Measurements from ENCODE around the gene ASB10.

Gene ASB10

DNA sequence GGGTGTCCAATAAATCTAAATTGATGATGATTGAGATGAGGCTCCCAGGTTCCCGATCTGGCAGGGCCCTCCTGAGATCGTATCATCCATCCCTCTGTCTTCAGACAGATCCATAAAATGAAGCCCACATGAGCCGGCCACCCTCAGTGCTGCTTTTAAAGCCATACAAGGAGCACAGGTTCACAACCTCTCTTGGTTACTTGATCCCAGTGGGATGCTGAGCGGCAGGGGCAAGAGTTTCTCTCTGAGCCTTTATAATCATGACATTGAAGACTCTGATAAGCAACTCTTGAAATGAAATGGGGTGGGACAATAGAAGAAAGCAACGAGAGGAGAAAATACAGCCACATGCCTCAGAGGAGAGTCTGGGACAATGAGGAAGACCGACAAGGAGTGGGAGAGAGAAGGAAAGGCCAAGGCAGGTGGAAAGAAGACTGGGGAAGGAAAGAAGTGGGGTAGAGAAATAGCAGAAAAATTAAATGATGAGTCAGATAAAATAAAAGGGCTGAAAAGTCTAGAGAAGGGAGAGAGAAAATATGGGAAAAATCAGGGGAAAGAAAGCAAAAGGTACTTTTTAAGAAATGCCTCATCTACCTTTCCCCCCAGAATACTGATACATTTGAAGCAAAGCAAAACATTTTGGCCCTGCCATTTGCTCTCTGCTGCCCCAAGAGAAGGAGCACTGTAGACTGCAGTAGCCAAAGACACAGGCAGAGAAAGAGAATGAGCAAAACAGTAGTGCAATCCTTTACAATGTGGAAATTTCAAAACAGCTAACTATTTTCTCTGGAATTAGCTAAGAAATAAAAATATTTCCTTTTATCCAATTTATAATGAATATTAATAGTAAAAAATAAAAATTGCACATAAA lies 34.2 kb downstream of the ASB10 start:
- peak; percentile 32 for TF ChIP-seq CTCF (IDR thresholded peaks at IDR 0.05; ENCODE audit: control insufficient read depth, insufficient read depth, low read depth, low read length, missing control alignments)
- no peak for DNase-seq (ENCODE audit: low read depth)
- H3K4me3 ChIP-seq (ENCODE audit: control insufficient read depth, low read depth, low read length): no peak overlapping the region

DNA sequence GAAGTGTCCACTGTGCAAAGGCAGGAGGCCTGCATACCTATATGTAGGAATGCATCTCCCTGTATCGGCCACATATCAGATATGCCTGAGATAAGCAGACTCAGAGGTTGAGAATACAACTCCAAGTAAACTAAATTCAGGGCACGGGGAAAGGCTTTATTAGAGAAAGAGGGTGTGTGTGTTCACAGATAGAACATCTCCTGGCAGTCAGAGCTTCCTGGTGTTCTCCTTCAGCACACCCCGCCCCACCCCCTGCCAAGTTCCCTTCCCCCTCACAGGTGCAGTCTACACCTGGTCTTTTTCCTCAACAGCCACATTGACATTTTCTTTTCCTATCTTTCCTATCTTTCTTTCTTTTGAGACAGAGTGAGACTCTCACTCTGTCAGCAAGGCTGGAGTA lies 36.7 kb downstream of the ASB10 start:
- no peak for TF ChIP-seq CTCF (IDR thresholded peaks at IDR 0.05; ENCODE audit: control insufficient read depth, insufficient read depth, low read depth, low read length, missing control alignments)
- DNase-seq (ENCODE audit: low read depth): no peak
- H3K4me3 ChIP-seq (ENCODE audit: control insufficient read depth, low read depth, low read length): no peak overlapping the region

DNA sequence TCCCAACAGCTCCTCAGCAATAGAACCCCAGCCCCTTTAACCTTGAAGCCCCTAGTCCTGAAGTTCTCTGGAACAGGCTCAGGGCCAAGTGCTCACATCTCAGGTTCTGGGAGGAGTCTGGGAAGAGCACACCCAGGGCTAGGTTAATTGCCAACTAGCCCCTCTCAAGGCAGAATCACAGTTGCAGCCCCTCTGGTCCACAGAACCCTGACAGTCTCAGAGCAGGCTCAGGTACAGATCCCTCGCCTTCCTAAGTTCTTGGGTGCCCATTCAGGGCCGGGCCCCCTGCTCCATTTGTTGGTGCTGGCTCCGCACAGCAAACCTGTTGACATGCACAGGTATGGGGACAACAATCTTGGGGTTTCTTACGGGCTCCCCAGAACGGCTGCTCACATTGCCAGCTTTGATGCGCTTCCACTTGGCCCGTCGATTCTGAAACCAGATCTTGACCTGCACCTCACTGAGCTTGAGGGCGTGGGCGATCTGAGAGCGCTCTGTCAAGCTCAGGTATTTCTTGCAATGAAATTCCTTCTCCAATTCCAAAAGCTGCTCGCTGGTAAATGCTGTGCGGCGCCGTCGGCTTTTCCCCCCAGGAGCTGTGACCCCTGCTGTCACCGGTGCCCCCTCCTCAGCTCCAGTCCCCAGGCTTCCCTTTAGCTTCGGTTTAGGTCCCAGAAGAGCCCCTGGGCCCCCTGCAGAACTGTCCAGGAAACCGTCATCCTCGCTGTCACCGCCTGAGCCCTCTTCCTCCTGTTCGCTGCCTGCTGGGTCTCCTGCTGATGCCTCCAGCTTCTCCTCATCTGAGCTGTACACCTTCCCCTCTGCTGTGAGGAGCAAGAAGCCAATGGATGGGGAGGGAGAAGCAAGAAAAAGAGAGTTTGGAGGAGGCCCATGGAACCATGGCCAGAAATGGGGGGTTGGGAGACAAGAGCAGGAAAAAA lies 38.5 kb downstream of the ASB10 start:
- TF ChIP-seq CTCF (IDR thresholded peaks at IDR 0.05; ENCODE audit: control insufficient read depth, insufficient read depth, low read depth, low read length, missing control alignments): no peak
- no peak for DNase-seq (ENCODE audit: low read depth)
- H3K4me3 ChIP-seq (ENCODE audit: control insufficient read depth, low read depth, low read length): no peak overlapping the region

DNA sequence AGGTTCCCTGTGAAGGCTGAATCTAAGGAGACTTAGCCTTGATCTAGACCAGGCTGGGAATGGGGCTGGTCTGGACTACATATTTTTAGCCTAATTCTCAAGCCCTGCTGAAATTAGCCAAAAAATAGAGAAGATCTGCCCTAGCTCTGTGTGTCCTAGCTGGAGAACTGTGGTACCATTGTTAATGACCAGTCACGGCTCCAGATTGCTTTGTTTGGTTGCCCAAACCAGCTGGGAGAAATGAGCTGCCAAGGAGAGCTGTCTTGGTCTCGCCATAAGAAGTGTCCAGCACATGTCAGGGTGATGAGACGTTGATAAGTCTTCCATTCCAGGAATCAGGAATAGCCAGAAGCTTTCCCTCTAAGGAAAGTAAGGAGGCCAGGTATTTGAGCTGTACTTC lies 40.3 kb downstream of the ASB10 start:
- no peak for TF ChIP-seq CTCF (IDR thresholded peaks at IDR 0.05; ENCODE audit: control insufficient read depth, insufficient read depth, low read depth, low read length, missing control alignments)
- no peak for DNase-seq (ENCODE audit: low read depth)
- H3K4me3 ChIP-seq (ENCODE audit: control insufficient read depth, low read depth, low read length): no peak overlapping the region

GRCh38 chr7:151144387-151144786 lies 42.7 kb downstream of the ASB10 start:
- no peak for TF ChIP-seq CTCF (IDR thresholded peaks at IDR 0.05; ENCODE audit: control insufficient read depth, insufficient read depth, low read depth, low read length, missing control alignments)
- DNase-seq (ENCODE audit: low read depth): no peak
- no peak overlapping the region for H3K4me3 ChIP-seq (ENCODE audit: control insufficient read depth, low read depth, low read length)

DNA sequence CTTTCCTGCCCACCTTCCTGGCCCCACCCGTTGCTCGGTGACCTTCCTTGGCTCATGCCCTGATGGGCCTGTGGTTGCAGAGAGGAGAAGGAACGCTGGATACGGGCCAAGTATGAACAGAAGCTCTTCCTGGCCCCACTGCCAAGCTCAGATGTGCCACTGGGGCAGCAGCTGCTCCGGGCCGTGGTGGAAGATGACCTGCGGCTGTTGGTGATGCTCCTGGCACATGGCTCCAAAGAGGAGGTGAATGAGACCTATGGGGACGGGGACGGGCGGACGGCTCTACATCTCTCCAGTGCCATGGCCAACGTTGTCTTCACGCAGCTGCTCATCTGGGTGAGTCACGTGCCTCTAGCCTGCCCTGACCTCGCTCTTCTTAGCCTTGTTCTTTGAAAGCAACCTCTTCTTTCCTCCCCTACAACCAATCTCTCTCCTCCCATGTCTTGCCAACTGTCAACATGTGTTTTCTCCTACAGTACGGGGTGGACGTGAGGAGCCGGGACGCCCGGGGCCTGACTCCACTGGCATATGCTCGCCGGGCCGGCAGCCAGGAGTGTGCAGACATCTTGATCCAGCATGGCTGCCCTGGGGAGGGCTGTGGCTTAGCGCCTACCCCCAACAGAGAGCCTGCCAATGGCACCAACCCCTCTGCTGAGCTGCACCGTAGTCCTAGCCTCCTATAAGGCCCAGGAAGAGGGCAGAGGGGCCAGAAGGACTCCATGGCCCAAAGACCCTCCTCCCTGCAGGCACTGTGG lies 43.6 kb downstream of the ASB10 start:
- H3K4me3 ChIP-seq (ENCODE audit: control insufficient read depth, low read depth, low read length): no peak overlapping the region
- no peak for DNase-seq (ENCODE audit: low read depth)
- no peak for TF ChIP-seq CTCF (IDR thresholded peaks at IDR 0.05; ENCODE audit: control insufficient read depth, insufficient read depth, low read depth, low read length, missing control alignments)

Measured in AG09309 (cell line).